GM12875 (cell line): ENCODE results near the gene EIF4G1.
"Not testable (repeated sequence)": the region's sequence is repeated elsewhere in the genome, so short reads cannot be mapped to it uniquely, and the experiment has no call there.

ENCODE experiments used
- H3K4me3 ChIP-seq: one replicate; pipeline ENCODE4 v1.5.1; 2011; ENCODE audit warnings: low read depth, low read length, control low read depth
- TF ChIP-seq, protein P1 (sequence below): IDR thresholded peaks from 2 replicates; pipeline ENCODE4 v1.5.1; 2011; ENCODE audit warnings: low read depth, mild to moderate bottlenecking, control low read depth, inconsistent platforms, low read length, moderate library complexity, borderline replicate concordance; ENCODE audit not compliant: insufficient read depth

The EIF4G1 gene, protein sequence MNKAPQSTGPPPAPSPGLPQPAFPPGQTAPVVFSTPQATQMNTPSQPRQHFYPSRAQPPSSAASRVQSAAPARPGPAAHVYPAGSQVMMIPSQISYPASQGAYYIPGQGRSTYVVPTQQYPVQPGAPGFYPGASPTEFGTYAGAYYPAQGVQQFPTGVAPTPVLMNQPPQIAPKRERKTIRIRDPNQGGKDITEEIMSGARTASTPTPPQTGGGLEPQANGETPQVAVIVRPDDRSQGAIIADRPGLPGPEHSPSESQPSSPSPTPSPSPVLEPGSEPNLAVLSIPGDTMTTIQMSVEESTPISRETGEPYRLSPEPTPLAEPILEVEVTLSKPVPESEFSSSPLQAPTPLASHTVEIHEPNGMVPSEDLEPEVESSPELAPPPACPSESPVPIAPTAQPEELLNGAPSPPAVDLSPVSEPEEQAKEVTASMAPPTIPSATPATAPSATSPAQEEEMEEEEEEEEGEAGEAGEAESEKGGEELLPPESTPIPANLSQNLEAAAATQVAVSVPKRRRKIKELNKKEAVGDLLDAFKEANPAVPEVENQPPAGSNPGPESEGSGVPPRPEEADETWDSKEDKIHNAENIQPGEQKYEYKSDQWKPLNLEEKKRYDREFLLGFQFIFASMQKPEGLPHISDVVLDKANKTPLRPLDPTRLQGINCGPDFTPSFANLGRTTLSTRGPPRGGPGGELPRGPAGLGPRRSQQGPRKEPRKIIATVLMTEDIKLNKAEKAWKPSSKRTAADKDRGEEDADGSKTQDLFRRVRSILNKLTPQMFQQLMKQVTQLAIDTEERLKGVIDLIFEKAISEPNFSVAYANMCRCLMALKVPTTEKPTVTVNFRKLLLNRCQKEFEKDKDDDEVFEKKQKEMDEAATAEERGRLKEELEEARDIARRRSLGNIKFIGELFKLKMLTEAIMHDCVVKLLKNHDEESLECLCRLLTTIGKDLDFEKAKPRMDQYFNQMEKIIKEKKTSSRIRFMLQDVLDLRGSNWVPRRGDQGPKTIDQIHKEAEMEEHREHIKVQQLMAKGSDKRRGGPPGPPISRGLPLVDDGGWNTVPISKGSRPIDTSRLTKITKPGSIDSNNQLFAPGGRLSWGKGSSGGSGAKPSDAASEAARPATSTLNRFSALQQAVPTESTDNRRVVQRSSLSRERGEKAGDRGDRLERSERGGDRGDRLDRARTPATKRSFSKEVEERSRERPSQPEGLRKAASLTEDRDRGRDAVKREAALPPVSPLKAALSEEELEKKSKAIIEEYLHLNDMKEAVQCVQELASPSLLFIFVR (N-terminal part only)

DNA sequence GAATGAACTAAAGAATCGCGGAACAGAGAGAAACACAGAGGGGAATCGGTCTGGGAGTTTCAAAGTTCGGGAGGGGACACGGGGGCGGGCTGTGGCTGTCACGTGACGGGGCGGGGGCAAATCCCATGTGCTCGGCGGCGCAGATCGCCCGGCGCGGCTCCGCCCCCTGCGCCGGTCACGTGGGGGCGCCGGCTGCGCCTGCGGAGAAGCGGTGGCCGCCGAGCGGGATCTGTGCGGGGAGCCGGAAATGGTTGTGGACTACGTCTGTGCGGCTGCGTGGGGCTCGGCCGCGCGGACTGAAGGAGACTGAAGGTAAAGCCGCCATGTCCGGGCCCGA, at the start of gene EIF4G1:
TSS of gene EIF4G1 (plus strand) at position 244 of the 337 bp plus-strand sequence. CDS start 1,191 bp downstream, outside the sequence.
- TF ChIP-seq, protein P1, sequence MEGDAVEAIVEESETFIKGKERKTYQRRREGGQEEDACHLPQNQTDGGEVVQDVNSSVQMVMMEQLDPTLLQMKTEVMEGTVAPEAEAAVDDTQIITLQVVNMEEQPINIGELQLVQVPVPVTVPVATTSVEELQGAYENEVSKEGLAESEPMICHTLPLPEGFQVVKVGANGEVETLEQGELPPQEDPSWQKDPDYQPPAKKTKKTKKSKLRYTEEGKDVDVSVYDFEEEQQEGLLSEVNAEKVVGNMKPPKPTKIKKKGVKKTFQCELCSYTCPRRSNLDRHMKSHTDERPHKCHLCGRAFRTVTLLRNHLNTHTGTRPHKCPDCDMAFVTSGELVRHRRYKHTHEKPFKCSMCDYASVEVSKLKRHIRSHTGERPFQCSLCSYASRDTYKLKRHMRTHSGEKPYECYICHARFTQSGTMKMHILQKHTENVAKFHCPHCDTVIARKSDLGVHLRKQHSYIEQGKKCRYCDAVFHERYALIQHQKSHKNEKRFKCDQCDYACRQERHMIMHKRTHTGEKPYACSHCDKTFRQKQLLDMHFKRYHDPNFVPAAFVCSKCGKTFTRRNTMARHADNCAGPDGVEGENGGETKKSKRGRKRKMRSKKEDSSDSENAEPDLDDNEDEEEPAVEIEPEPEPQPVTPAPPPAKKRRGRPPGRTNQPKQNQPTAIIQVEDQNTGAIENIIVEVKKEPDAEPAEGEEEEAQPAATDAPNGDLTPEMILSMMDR = no peak
- H3K4me3 ChIP-seq = peak within 1 kb of the TSS; percentile 88

DNA sequence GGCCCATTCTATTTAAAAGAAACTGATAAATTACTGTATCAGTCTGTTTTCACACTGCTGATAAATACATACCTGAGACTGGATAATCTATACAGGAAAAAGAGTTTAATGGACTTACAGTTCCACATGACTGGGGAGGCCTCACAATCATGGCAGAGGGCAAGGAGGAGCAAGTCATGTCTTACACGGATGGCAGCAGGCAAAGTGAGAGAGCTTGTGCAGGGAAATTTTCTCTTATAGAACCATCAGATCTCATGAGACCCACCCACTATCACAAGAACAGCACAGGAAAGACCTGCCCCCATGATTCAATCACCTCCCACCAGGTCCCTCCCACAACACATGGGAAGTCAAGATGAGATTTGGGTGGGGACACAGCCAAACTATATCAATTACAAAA, 47.2 kb upstream of the EIF4G1 start:
- H3K4me3 ChIP-seq = not testable (repeated sequence)

DNA sequence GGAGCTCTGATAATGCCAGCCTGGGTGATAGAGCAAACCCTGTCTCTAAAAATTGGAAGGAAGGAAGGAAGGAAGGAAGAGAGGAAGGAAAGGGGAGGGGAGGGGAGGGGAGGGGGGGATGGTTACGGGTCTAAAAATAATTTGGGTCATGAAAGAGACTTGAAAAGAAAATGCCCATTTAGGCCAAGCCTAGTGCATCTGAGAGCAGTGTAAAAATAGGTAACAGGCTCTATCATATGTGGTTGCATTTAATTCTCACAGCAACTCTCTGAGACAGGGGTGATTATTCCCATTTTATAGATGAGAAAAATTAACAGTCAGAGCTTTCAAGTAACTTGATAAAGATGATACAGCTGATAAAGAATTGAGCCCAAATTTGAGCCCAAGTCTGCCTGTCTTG, 42.1 kb upstream of the EIF4G1 start:
- H3K4me3 ChIP-seq = no peak overlapping the region
- TF ChIP-seq, protein P1 = no peak

DNA sequence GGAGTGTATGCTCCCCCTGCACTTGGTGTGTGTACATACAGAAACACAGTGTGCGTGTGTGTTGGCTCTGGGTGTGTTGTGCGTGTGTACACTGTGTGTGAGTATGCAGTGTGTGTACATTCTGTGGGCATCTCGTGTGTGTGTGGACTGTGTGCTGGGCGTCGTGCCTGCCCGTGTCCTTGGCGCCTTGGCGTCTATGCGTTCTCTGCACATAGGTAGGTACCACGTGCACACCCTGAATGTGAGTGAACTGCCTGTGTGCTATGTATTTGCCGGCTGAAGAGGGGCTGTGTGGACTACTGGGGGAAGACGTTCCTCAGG, 39.1 kb upstream of the EIF4G1 start:
- H3K4me3 ChIP-seq = no peak overlapping the region
- TF ChIP-seq, protein P1 = no peak

DNA sequence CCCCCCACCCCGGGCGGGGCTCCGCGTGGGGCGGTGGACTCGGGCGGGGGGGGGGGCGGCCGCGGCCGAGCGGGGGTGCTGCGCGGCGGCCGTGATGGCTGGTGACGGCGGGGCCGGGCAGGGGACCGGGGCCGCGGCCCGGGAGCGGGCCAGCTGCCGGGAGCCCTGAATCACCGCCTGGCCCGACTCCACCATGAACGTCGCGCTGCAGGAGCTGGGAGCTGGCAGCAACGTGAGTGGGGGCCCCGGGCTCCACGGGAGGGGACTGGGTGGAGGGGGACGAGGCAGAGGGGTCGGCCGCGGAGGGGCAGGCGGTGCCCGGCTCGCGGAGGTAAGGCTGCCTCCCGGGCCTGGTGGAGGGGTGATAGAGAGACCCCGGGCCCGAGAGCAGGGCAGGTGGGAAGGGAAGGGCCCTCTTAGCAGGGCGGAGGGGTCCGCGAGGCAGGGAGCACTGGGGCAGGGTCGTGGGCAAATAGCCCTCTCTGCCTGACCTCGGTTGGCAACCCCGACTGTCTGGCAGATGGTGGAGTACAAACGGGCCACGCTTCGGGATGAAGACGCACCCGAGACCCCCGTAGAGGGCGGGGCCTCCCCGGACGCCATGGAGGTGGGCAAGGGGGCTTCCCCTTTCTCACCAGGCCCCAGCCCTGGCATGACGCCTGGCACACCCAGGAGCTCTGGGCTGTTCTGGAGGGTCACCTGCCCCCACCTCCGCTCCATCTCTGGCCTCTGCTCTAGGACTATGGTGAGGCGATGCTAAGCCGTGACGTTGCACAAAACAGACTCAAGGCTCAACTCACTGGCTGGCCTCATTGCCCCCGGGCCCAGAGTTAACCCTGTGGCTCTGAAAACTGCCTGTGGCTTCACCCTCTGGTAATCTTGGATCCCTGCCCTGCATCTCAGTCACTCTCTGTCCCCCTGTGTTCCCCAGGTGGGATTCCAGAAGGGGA, 38.2 kb upstream of the EIF4G1 start, which contains the start of gene ECE2:
TSS of gene ECE2 (plus strand) at position 62 of the 950 bp plus-strand sequence. CDS start at position 194, 132 bp downstream.
- H3K4me3 ChIP-seq = no peak within 1 kb of the TSS
- TF ChIP-seq, protein P1 = no peak

DNA sequence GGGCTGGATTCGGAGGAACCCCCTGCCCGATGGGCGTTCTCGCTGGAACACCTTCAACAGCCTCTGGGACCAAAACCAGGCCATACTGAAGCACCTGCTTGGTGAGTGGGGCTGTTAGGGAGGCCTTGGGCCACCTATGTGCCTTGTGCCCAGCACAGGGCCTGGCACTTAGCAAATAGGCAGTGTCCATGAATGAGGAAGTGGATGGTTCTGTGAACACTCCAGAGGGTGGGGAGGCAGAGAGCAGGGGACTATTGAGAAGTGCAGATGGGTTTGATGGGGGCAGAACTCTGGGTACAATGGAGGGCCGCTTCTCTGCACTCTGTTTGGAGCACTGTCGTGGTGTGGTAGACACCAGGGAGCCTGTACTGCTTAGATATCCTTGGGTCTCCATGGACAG, 37.0 kb upstream of the EIF4G1 start:
- TF ChIP-seq, protein P1 = no peak
- no peak overlapping the region for H3K4me3 ChIP-seq
